Measurements from ENCODE around the gene MIAT. TPM values are rescaled to one million over a fixed set of nuclear protein-coding genes. Genes with fewer than 3 reads are reported as not detected.

The MIAT gene
- total RNA-seq, 1 donor from 2014 or later, result 1.4 TPM

DNA sequence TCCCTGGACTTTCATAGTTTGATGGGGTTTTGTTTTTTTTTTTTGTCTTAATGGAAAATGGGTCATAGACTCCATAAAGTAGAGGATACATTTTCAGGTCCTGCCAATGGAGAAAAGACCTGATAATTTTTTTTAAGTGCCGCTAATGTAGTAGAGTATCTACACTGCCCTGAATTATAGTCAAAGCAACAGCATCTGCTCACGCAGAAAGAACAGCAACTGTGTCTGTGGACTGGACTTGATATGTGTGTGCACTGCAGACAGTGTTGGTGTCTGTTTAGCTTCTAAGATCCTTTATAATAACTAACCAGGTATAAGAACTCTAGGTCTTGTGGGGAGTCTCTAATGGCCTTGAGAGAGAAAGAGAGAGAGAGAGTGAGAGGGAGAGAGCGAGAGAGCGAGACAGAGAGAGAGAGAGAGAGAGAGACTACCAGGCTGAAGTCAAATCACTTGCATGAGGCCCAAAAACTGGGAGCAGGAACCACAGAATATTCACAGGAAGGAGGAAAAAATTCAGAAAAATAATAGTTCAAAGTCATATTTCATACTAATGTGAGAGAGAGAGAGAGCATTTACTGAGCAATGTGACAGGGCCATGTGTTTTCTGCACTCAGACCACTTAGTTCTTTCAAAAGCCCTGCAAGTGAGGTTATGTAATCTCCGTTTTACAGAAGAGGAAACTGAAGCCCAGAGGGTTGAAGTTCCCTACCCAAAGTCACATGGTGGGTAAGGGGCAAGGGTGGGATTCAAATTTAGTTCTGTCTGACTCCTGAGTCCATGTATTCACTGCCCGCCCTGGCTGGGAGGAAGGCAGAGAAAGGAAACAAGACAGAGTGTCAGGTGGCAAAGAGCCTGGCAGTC lies 8.6 kb upstream of the MIAT start:
- peaks cover 4% of the 10 kb centered on the region for H3K4me1 Mint-ChIP-seq (ENCODE audit: low read depth)
- DNase-seq (ENCODE audit: low spot score, unreplicated experiment), result no peak
- H3K4me3 Mint-ChIP-seq (ENCODE audit: low read depth), result no peak overlapping the region
- no peaks in the 10 kb centered on the region for H3K36me3 Mint-ChIP-seq (ENCODE audit: insufficient read depth)
- TF ChIP-seq, protein P1, sequence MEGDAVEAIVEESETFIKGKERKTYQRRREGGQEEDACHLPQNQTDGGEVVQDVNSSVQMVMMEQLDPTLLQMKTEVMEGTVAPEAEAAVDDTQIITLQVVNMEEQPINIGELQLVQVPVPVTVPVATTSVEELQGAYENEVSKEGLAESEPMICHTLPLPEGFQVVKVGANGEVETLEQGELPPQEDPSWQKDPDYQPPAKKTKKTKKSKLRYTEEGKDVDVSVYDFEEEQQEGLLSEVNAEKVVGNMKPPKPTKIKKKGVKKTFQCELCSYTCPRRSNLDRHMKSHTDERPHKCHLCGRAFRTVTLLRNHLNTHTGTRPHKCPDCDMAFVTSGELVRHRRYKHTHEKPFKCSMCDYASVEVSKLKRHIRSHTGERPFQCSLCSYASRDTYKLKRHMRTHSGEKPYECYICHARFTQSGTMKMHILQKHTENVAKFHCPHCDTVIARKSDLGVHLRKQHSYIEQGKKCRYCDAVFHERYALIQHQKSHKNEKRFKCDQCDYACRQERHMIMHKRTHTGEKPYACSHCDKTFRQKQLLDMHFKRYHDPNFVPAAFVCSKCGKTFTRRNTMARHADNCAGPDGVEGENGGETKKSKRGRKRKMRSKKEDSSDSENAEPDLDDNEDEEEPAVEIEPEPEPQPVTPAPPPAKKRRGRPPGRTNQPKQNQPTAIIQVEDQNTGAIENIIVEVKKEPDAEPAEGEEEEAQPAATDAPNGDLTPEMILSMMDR (IDR thresholded peaks at IDR 0.05; ENCODE audit: unreplicated experiment), result no peak
- no peak overlapping the region for H3K27ac Mint-ChIP-seq
- H3K9me3 Mint-ChIP-seq (ENCODE audit: low read depth), result no peaks in the 10 kb centered on the region
- peaks cover 84% of the 10 kb centered on the region for H3K27me3 Mint-ChIP-seq

DNA sequence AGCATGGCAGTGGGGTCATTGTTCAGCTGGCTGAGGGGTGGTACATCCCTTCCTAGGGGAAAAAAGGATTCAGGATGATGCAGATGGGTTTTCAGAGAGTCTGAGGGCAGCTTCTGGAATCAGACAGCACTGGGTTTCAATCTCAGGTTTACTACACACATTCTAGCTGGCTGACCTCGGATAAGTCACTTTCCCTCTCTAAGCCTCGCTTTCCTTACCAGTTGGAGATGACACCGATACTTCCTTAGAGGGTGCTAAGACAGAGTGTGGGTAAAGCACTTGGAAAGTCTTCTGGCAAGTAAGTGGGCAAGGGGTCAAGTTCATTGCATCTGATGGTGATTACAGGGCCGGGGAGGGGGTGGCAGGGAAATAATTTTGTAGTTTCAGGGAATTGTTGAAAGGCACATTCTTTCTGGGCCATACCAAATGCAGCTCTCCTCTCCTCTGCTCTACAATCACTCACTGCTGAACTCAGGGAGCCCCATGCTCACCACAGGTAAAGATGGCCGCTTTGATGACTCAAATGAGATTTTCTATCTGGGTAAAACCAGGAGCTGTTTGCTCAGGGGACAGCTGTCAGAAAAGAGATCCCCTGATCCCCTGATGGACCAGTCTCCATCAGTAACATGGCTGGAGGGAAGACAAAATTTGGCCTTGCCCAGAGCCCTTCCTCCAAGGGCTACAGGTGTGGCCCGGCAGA lies 6.5 kb upstream of the MIAT start:
- Mint-ChIP-seq H3K36me3 (ENCODE audit: insufficient read depth) (no peaks in the 10 kb centered on the region), H3K4me1 (ENCODE audit: low read depth) (peaks cover 2% of the 10 kb centered on the region), H3K27me3 (peaks cover 93% of the 10 kb centered on the region)

DNA sequence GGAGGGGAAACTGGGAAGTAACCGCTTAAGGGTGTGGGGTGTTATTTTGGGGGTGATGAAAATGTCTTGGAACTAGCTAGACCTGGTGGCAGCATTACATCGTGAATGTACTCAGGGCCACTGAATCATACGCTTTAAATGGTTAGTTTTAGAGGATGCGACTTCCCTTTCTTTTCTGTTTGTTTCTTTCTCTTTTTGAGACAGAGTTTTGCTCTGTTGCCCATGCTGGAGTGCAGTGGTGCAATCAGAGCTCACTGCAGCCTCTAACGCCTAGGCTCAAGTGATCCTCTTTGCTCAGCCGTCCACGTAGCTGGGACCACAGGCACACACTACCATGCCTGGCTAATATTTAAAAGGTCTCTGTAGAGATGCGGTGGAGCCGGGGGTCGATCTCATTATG lies 5.6 kb upstream of the MIAT start:
- Mint-ChIP-seq H3K27ac (no peak overlapping the region), H3K4me1 (ENCODE audit: low read depth) (peaks cover 2% of the 10 kb centered on the region), H3K27me3 (peaks cover 90% of the 10 kb centered on the region), H3K36me3 (ENCODE audit: insufficient read depth) (no peaks in the 10 kb centered on the region), H3K4me3 (ENCODE audit: low read depth) (no peak overlapping the region), H3K9me3 (ENCODE audit: low read depth) (no peaks in the 10 kb centered on the region)
- no peak for DNase-seq (ENCODE audit: low spot score, unreplicated experiment)
- TF ChIP-seq, protein P1 (IDR thresholded peaks at IDR 0.05; ENCODE audit: unreplicated experiment), result no peak

More for the DNA sequence above, 6.5 kb upstream of the MIAT start:
- TF ChIP-seq, protein P1 (IDR thresholded peaks at IDR 0.05; ENCODE audit: unreplicated experiment), result no peak
- Mint-ChIP-seq H3K27ac (no peak overlapping the region), H3K9me3 (ENCODE audit: low read depth) (no peaks in the 10 kb centered on the region), H3K4me3 (ENCODE audit: low read depth) (no peak overlapping the region)
- DNase-seq (ENCODE audit: low spot score, unreplicated experiment), result no peak

DNA sequence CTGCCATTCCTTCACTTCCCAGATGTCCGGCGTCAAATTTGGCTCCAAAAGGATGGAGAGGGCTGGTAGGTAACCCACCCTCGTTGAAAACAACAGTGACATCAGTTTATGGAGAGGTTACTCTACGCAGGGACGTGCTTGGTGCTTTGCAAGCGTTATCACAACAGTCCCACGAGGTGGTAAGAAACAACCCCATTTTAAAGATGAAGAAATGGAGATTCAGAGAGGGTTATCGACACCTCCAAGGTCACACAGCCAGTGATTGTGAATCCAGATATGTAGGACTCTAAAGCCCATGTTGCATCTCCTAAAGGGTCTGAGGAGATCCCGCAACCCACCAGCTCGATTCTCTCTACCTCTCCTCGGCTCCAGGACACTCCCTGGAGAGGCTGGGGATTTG lies 773 bp downstream of the MIAT start:
- no peak for DNase-seq (ENCODE audit: low spot score, unreplicated experiment)
- H3K4me1 Mint-ChIP-seq (ENCODE audit: low read depth), result peaks cover 6% of the 10 kb centered on the region
- no peak overlapping the region for H3K4me3 Mint-ChIP-seq (ENCODE audit: low read depth)
- TF ChIP-seq, protein P1 (IDR thresholded peaks at IDR 0.05; ENCODE audit: unreplicated experiment), result no peak
- H3K9me3 Mint-ChIP-seq (ENCODE audit: low read depth), result no peaks in the 10 kb centered on the region
- H3K27ac Mint-ChIP-seq, result no peak overlapping the region
- H3K27me3 Mint-ChIP-seq, result peaks cover 73% of the 10 kb centered on the region
- H3K36me3 Mint-ChIP-seq (ENCODE audit: insufficient read depth), result no peaks in the 10 kb centered on the region

DNA sequence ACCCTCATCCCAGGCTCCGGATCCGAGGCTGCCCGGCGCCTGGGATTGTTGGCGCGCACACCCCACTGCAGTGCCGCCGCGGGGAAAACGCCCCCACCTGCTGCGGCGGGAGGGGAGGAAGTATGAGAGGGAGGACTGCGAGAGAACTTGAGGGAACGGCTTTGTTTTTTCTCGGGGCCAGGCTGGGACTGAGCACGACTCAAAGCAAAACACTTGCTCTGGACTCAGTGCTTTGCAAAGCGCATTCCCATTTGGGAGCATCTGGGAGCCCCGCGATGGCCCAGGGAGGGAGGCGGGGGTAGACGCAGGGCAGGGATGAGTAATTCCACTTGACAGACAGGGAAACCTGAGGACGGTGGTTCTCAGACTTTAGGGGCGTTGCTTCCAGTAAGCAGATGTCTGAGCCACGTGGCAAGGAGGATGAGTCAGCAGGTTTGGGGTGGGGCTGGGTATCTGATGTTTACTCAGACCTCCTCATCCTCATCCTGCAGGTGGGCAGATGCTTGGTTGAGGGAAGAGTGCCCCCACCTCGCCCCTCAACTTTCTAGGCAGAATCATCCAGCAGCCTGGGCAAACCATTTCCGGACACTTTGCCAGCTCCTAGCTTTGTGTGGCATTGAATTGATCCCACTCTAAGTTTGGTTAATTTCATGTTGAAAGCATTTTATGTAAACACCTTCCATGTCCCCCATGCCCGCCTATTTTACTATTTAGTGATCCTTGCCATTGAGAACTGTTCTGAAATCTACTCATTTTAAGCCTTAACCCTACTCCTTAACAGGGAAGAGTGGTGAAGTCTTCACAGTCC lies 1.5 kb downstream of the MIAT start:
- no peak overlapping the region for H3K4me3 Mint-ChIP-seq (ENCODE audit: low read depth)
- TF ChIP-seq, protein P1 (IDR thresholded peaks at IDR 0.05; ENCODE audit: unreplicated experiment), result no peak
- no peaks in the 10 kb centered on the region for H3K9me3 Mint-ChIP-seq (ENCODE audit: low read depth)
- DNase-seq (ENCODE audit: low spot score, unreplicated experiment), result no peak
- H3K27me3 Mint-ChIP-seq, result peaks cover 72% of the 10 kb centered on the region
- H3K4me1 Mint-ChIP-seq (ENCODE audit: low read depth), result peaks cover 6% of the 10 kb centered on the region
- H3K27ac Mint-ChIP-seq, result no peak overlapping the region
- H3K36me3 Mint-ChIP-seq (ENCODE audit: insufficient read depth), result no peaks in the 10 kb centered on the region
